GM10248 (cell line): ENCODE results near the gene PINK1.

Experiments used
- CTCF ChIA-PET: fragments of 300-600 bp; sonication (Branson Sonifier 250); formaldehyde crosslinking; extraction: SDS; loops from one replicate; lab custom pipeline; 2021; ENCODE audit warnings: antibody characterized with exemption; lab: Yijun Ruan, JAX
- POLR2A ChIA-PET: fragments of 350-650 bp; sonication (Branson Sonifier 250); formaldehyde crosslinking; extraction: SDS; loops from one replicate; lab custom pipeline; 2020; ENCODE audit warnings: antibody characterized with exemption; lab: Yijun Ruan, JAX
- DNase-seq: peaks from one replicate; pipeline ENCODE4 v3.0.0; 2012; ENCODE audit errors: extremely low spot score
- TF ChIP-seq, protein P1 (sequence below): IDR thresholded peaks from 2 replicates; pipeline ENCODE4 v1.5.1; 2012; ENCODE audit warnings: mild to moderate bottlenecking, low read depth; ENCODE audit errors: extremely low read depth, missing control alignments, control extremely low read depth

Gene PINK1

DNA sequence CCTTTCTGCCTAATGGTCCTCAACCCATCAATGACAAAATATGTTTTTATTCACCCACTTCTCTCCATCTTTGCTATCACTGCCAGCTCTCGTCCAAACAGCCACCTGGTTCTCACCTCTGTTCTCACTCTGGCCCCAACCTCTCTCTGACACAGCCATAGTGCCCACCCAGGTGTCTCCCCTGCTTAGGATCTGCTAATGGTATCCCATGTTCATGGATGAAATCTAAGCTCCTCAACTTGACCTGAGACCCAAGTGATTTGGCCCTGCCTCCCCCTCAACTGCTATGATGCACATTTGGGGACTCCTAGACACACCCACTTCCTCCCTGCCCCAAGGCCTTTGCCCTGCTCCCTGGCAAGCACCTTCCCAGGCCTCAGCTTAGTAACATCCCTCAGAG lies 58.6 kb downstream of the PINK1 start:
- CTCF ChIA-PET = interaction anchor here (0.7 to 3.3 kb wide), 2 partner anchors 503 to 677 kb away, joined by 3 to 8 read pairs; no protein-coding TSS in a partner anchor
- TF ChIP-seq, protein P1, sequence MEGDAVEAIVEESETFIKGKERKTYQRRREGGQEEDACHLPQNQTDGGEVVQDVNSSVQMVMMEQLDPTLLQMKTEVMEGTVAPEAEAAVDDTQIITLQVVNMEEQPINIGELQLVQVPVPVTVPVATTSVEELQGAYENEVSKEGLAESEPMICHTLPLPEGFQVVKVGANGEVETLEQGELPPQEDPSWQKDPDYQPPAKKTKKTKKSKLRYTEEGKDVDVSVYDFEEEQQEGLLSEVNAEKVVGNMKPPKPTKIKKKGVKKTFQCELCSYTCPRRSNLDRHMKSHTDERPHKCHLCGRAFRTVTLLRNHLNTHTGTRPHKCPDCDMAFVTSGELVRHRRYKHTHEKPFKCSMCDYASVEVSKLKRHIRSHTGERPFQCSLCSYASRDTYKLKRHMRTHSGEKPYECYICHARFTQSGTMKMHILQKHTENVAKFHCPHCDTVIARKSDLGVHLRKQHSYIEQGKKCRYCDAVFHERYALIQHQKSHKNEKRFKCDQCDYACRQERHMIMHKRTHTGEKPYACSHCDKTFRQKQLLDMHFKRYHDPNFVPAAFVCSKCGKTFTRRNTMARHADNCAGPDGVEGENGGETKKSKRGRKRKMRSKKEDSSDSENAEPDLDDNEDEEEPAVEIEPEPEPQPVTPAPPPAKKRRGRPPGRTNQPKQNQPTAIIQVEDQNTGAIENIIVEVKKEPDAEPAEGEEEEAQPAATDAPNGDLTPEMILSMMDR = no peak
- POLR2A ChIA-PET = no interaction called here
- DNase-seq = no peak

- TF ChIP-seq, protein P1 = no peak
- POLR2A ChIA-PET = no interaction called here
- CTCF ChIA-PET = interaction anchor here (2.9 kb wide), 1 partner anchor 502 kb away, joined by 18 read pairs; no protein-coding TSS in a partner anchor
- no peak for DNase-seq
Measured at GRCh38 chr1:20693623-20694022, 60.4 kb downstream of the PINK1 start.

DNA sequence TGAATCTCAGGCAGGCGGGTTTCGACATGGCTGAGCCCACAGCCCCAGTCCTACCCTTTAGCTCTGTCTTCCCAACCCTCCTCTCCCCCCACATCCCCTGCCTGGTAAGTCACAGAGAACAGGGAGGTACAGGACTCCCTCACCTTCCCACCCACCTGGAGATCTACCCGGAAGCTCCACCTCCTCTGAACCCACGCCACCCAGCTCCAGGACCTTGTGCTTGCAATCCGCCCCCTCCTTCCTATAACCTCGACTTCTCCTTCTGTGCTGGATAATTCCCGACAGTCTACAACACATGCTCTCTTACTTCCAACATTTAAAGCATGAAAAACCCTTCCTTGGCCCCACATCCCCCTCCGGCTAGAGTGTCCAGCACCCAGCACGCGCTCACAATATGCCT lies 62.3 kb downstream of the PINK1 start:
- TF ChIP-seq, protein P1 = no peak
- DNase-seq = no peak
- CTCF ChIA-PET = interaction anchor here (0.7 to 4.6 kb wide), 13 partner anchors 10 to 528 kb away, joined by 3 to 38 read pairs (median 4); partner anchors contain the start of genes HP1BP3, KIF17 and SH2D5
- POLR2A ChIA-PET = interaction anchor here (0.6 kb wide), 1 partner anchor 89 kb away, joined by 4 read pairs; no protein-coding TSS in a partner anchor

GRCh38 chr1:20696397-20697333 lies 63.4 kb downstream of the PINK1 start:
- POLR2A ChIA-PET = no interaction called here
- TF ChIP-seq, protein P1 = peak; percentile 85
- CTCF ChIA-PET = interaction anchor here (0.6 to 9.7 kb wide), 57 partner anchors 9 to 673 kb away, joined by 3 to 122 read pairs (median 4); partner anchors contain the start of genes DDOST, HP1BP3, KIF17 and SH2D5
- peak; percentile 90 for DNase-seq

DNA sequence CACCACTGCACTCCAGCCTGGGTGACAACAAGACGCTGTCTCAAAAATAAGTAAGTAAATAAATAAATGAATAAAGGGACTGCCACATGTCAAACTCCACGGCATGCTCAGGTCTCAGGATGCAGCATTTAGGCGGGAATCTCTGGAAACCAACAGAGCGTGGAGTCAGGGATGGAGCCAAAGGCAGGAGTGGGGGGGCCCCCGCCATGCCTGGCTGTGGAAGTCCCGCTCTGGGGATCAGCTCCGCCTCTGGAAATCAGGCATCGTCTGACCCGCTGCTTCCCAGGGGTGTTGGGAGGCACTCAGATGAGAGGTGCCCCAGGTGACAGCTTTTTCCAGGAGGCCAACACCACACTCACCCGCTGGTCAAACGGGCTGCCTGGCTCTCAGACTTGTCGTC lies 64.3 kb downstream of the PINK1 start:
- POLR2A ChIA-PET = no interaction called here
- CTCF ChIA-PET = interaction anchor here (0.9 to 9.7 kb wide), 28 partner anchors 10 to 672 kb away, joined by 3 to 122 read pairs (median 4); partner anchors contain the start of genes DDOST, KIF17 and SH2D5
- DNase-seq = no peak
- TF ChIP-seq, protein P1 = no peak

DNA sequence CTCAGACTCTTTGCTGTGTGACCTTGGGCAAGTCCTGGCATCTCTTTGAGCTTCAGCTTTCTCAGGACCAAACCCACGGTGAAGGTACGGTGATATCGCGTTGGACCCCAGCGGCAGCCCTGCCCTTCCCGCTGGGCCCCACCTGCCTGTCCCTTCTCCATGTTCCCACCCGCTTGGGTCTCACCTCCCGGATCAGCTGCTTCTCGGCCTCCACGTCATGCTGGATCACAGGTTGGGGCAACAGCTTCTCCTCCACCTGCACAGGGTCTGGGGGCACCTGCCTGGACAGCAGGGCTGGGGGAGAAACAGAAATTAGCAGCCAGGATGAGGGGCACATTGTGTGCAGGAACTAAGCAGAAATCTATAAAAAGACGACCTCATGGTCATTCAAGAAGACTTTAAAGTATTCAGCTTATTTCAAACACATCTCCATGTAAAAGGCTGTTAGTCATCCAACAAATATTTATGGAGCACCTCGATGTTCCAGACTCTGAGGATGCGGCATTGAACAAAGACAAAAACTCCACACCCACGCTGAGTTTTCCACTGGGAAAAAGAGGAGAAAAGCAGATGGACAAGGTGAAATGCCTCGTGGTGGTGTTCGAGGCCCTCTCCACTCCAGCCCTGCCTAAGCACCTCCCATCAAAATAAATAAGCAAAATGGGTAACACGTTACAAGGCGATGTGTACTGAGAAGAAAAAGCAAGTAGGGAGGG lies 65.1 kb downstream of the PINK1 start:
- CTCF ChIA-PET = interaction anchor here (1.2 to 9.7 kb wide), 7 partner anchors 9 to 670 kb away, joined by 3 to 122 read pairs (median 35); partner anchors contain the start of gene KIF17
- DNase-seq = no peak
- POLR2A ChIA-PET = no interaction called here
- TF ChIP-seq, protein P1 = no peak
